ENCODE data around the gene PHETA1. TPM values are rescaled to one million over a fixed set of nuclear protein-coding genes. Genes with fewer than 3 reads are reported as not detected.

Gene PHETA1
- total and polyA plus RNA-seq, 2 experiments from 2014 or later, result 5.3 to 12.9 TPM

DNA sequence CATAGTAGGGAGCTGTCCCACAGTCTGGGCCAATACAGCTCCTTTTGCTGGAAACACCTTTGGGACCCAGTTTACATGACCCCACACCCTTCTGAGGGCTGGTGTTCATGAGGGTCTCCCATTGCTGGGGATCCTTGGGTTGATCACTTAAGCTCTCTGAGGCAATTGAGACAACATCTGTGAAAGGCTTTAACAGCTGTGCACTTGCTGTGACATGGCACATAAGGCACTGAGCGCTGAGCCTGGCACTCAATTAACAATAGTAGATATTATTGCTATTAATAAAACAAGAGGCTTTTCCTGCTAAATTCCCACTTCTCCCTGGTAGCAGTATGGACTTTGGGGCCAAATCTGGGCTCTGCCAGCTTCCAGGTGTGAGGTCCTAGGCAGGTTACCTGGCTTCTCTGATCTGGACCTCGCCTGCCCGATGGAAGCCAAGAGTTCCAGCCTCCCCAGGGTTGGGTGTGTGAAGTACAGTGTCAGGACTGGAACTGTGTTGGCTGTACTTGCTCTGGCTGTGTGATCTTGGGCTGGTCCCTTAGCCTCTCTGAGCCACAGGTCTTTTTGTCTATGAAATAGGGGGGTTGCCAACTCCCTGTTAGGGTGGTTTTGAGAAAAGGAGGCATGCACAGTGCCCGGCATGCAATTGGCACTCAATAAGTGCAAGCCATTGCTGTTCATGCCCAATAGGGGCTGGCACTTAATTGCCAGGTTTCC, 39.9 kb upstream of the PHETA1 start (continued):
- TF ChIP-seq, protein P1, sequence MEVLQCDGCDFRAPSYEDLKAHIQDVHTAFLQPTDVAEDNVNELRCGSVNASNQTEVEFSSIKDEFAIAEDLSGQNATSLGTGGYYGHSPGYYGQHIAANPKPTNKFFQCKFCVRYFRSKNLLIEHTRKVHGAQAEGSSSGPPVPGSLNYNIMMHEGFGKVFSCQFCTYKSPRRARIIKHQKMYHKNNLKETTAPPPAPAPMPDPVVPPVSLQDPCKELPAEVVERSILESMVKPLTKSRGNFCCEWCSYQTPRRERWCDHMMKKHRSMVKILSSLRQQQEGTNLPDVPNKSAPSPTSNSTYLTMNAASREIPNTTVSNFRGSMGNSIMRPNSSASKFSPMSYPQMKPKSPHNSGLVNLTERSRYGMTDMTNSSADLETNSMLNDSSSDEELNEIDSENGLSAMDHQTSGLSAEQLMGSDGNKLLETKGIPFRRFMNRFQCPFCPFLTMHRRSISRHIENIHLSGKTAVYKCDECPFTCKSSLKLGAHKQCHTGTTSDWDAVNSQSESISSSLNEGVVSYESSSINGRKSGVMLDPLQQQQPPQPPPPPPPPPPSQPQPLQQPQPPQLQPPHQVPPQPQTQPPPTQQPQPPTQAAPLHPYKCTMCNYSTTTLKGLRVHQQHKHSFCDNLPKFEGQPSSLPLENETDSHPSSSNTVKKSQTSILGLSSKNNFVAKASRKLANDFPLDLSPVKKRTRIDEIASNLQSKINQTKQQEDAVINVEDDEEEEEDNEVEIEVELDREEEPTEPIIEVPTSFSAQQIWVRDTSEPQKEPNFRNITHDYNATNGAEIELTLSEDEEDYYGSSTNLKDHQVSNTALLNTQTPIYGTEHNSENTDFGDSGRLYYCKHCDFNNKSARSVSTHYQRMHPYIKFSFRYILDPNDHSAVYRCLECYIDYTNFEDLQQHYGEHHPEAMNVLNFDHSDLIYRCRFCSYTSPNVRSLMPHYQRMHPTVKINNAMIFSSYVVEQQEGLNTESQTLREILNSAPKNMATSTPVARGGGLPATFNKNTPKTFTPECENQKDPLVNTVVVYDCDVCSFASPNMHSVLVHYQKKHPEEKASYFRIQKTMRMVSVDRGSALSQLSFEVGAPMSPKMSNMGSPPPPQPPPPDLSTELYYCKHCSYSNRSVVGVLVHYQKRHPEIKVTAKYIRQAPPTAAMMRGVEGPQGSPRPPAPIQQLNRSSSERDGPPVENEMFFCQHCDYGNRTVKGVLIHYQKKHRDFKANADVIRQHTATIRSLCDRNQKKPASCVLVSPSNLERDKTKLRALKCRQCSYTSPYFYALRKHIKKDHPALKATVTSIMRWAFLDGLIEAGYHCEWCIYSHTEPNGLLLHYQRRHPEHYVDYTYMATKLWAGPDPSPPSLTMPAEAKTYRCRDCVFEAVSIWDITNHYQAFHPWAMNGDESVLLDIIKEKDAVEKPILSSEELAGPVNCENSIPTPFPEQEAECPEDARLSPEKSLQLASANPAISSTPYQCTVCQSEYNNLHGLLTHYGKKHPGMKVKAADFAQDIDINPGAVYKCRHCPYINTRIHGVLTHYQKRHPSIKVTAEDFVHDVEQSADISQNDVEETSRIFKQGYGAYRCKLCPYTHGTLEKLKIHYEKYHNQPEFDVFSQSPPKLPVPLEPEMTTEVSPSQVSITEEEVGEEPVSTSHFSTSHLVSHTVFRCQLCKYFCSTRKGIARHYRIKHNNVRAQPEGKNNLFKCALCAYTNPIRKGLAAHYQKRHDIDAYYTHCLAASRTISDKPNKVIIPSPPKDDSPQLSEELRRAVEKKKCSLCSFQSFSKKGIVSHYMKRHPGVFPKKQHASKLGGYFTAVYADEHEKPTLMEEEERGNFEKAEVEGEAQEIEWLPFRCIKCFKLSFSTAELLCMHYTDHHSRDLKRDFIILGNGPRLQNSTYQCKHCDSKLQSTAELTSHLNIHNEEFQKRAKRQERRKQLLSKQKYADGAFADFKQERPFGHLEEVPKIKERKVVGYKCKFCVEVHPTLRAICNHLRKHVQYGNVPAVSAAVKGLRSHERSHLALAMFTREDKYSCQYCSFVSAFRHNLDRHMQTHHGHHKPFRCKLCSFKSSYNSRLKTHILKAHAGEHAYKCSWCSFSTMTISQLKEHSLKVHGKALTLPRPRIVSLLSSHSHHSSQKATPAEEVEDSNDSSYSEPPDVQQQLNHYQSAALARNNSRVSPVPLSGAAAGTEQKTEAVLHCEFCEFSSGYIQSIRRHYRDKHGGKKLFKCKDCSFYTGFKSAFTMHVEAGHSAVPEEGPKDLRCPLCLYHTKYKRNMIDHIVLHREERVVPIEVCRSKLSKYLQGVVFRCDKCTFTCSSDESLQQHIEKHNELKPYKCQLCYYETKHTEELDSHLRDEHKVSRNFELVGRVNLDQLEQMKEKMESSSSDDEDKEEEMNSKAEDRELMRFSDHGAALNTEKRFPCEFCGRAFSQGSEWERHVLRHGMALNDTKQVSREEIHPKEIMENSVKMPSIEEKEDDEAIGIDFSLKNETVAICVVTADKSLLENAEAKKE (CRISPR knock-in tag; IDR thresholded peaks at IDR 0.05), result no peak
- TF ChIP-seq JUNB (IDR thresholded peaks at IDR 0.05; ENCODE audit: unreplicated experiment), result no peak
- TF ChIP-seq ZNF331 (CRISPR knock-in tag; IDR thresholded peaks at IDR 0.05; ENCODE audit: low read depth), result no peak
- TF ChIP-seq STAT1 (IDR thresholded peaks at IDR 0.05; ENCODE audit: unreplicated experiment), result no peak
- TF ChIP-seq, protein P2, sequence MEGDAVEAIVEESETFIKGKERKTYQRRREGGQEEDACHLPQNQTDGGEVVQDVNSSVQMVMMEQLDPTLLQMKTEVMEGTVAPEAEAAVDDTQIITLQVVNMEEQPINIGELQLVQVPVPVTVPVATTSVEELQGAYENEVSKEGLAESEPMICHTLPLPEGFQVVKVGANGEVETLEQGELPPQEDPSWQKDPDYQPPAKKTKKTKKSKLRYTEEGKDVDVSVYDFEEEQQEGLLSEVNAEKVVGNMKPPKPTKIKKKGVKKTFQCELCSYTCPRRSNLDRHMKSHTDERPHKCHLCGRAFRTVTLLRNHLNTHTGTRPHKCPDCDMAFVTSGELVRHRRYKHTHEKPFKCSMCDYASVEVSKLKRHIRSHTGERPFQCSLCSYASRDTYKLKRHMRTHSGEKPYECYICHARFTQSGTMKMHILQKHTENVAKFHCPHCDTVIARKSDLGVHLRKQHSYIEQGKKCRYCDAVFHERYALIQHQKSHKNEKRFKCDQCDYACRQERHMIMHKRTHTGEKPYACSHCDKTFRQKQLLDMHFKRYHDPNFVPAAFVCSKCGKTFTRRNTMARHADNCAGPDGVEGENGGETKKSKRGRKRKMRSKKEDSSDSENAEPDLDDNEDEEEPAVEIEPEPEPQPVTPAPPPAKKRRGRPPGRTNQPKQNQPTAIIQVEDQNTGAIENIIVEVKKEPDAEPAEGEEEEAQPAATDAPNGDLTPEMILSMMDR (conservative IDR thresholded peaks at IDR 0.05; ENCODE audit: low read depth in 2 of 2), result no peak

DNA sequence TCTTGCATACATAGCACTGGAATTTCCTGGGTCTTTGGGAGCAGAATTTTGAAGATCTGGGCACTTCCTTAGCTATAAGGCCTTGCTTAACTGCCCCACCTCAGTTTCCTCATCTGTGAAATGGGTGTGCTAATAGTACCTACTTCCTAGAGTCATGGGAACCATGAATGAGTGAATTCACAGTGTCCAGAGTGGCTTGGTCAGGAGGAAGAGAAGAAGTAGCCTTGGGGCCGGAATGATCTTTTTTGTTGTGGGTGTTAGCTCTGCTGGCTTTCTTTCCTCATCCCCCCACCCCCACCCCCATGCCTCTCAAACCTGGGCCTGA, 39.2 kb upstream of the PHETA1 start:
- peak overlapping the region; percentile 97 for H3K4me2 ChIP-seq
- H2AFZ ChIP-seq, result no peak overlapping the region
- peaks cover 72% of the 10 kb centered on the region for H3K79me2 ChIP-seq (replicated peaks; ENCODE audit: insufficient read depth)
- peaks cover 25% of the 10 kb centered on the region for H3K27me3 Mint-ChIP-seq (ENCODE audit: insufficient read depth, low read depth, poor library complexity)
- H3K27ac ChIP-seq (ENCODE audit: low read depth), result no peak overlapping the region
- H3K27me3 ChIP-seq (ENCODE audit: insufficient read depth), result no peaks in the 10 kb centered on the region
- peak overlapping the region; percentile 88; the same call in 1 of the 2 replicates for H3K4me3 ChIP-seq
- peaks cover 18% of the 10 kb centered on the region for H3F3A ChIP-seq (replicated peaks; ENCODE audit: low read depth)
- no peaks in the 10 kb centered on the region for H3K9me2 ChIP-seq (ENCODE audit: insufficient read depth)
- H3K4me1 Mint-ChIP-seq, result peaks cover 65% of the 10 kb centered on the region
- H3K36me3 Mint-ChIP-seq (ENCODE audit: low read depth), result no peaks in the 10 kb centered on the region; the same call in 2 of the 3 replicates
- no peak overlapping the region for H3K27ac Mint-ChIP-seq
- no peaks in the 10 kb centered on the region for H3K36me3 ChIP-seq (ENCODE audit: insufficient read depth)
- H4K20me1 ChIP-seq (replicated peaks; ENCODE audit: insufficient read depth), result peaks cover 24% of the 10 kb centered on the region
- H3K4me3 Mint-ChIP-seq, result peak overlapping the region; percentile 88; the same call in 2 of the 3 replicates
- H3K9me3 Mint-ChIP-seq, result no peaks in the 10 kb centered on the region
- DNase-seq (ENCODE audit: low spot score), result no peak
- ATAC-seq, result no peak
- peaks cover 73% of the 10 kb centered on the region for H3K4me1 ChIP-seq (ENCODE audit: insufficient read depth)
- TF ChIP-seq JUNB (IDR thresholded peaks at IDR 0.05; ENCODE audit: unreplicated experiment), result no peak
- no peak for TF ChIP-seq POLR2AphosphoS5 (IDR thresholded peaks at IDR 0.05; ENCODE audit: low read depth)
- TF ChIP-seq, protein P3, sequence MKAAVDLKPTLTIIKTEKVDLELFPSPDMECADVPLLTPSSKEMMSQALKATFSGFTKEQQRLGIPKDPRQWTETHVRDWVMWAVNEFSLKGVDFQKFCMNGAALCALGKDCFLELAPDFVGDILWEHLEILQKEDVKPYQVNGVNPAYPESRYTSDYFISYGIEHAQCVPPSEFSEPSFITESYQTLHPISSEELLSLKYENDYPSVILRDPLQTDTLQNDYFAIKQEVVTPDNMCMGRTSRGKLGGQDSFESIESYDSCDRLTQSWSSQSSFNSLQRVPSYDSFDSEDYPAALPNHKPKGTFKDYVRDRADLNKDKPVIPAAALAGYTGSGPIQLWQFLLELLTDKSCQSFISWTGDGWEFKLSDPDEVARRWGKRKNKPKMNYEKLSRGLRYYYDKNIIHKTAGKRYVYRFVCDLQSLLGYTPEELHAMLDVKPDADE (IDR thresholded peaks at IDR 0.05), result no peak
- no peak for TF ChIP-seq ZNF114 (CRISPR knock-in tag; IDR thresholded peaks at IDR 0.05)
- TF ChIP-seq EZH2 (IDR thresholded peaks at IDR 0.05; ENCODE audit: low read depth, unreplicated experiment), result no peak
- no peak for TF ChIP-seq EZH2phosphoT487 (IDR thresholded peaks at IDR 0.05; ENCODE audit: unreplicated experiment)
- TF ChIP-seq, protein P4, sequence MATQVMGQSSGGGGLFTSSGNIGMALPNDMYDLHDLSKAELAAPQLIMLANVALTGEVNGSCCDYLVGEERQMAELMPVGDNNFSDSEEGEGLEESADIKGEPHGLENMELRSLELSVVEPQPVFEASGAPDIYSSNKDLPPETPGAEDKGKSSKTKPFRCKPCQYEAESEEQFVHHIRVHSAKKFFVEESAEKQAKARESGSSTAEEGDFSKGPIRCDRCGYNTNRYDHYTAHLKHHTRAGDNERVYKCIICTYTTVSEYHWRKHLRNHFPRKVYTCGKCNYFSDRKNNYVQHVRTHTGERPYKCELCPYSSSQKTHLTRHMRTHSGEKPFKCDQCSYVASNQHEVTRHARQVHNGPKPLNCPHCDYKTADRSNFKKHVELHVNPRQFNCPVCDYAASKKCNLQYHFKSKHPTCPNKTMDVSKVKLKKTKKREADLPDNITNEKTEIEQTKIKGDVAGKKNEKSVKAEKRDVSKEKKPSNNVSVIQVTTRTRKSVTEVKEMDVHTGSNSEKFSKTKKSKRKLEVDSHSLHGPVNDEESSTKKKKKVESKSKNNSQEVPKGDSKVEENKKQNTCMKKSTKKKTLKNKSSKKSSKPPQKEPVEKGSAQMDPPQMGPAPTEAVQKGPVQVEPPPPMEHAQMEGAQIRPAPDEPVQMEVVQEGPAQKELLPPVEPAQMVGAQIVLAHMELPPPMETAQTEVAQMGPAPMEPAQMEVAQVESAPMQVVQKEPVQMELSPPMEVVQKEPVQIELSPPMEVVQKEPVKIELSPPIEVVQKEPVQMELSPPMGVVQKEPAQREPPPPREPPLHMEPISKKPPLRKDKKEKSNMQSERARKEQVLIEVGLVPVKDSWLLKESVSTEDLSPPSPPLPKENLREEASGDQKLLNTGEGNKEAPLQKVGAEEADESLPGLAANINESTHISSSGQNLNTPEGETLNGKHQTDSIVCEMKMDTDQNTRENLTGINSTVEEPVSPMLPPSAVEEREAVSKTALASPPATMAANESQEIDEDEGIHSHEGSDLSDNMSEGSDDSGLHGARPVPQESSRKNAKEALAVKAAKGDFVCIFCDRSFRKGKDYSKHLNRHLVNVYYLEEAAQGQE (IDR thresholded peaks at IDR 0.05; ENCODE audit: unreplicated experiment), result no peak

Data from GM23338 (cell line).